ENCODE data around the gene GGA1. TPM values are rescaled to one million over a fixed set of nuclear protein-coding genes. Genes with fewer than 3 reads are reported as not detected.

Gene GGA1
- total and polyA plus RNA-seq, 9 donors = 27.4 to 46.8 (median 36.6) TPM

GRCh38 chr22:37681556-37682049 lies 73.0 kb downstream of the GGA1 start:
- 36% methylated on average over 3 of the region's 6 CpGs for WGBS (ENCODE audit: insufficient coverage)
- no peaks in the 10 kb centered on the region for H3K27me3 ChIP-seq (ENCODE audit: control insufficient read depth, insufficient read depth, low read length)
- H3K27ac ChIP-seq (ENCODE audit: low read length) = no peak overlapping the region
- no peak overlapping the region for H3K4me3 ChIP-seq (ENCODE audit: low read length)
- no peaks in the 10 kb centered on the region for H3K9me3 ChIP-seq (replicated peaks; ENCODE audit: control insufficient read depth, low read depth, low read length)
- H3K36me3 ChIP-seq (ENCODE audit: control insufficient read depth, insufficient read depth, low read length) = peaks cover 30% of the 10 kb centered on the region
- peaks cover 33% of the 10 kb centered on the region for H3K4me1 ChIP-seq (ENCODE audit: control insufficient read depth, insufficient read depth, low read length)
- peak; percentile 79 for DNase-seq

Other genes starting within 250 kb of the GGA1 start
- 0.35 TPM for gene ELFN2, start 181.4 kb upstream of the GGA1 start, total RNA-seq
- 1 to 10 TPM in 5 of 8 donors, under 1 TPM in 3; 0.67 to 2.2 (median 1.3) TPM for gene ELFN2, start 181.4 kb upstream of the GGA1 start, polyA plus RNA-seq (ENCODE audit: insufficient read depth in 1 of 8, insufficient read length in 8 of 8, low replicate concordance in 1 of 8)
- gene MFNG, start 122.5 kb upstream of the GGA1 start, total RNA-seq = 5.2 TPM
- 1 to 10 TPM; 5.0 to 10.0 (median 6.2) TPM for gene MFNG, start 122.5 kb upstream of the GGA1 start, polyA plus RNA-seq (ENCODE audit: insufficient read depth in 1 of 8, insufficient read length in 8 of 8, low replicate concordance in 1 of 8)
- 7.8 TPM for gene CARD10, start 89.4 kb upstream of the GGA1 start, total RNA-seq
- gene CARD10, start 89.4 kb upstream of the GGA1 start, polyA plus RNA-seq (ENCODE audit: insufficient read depth in 1 of 8, insufficient read length in 8 of 8, low replicate concordance in 1 of 8) = 10 to 100 TPM; 12.1 to 19.3 (median 14.4) TPM
- gene CDC42EP1, start 48.4 kb upstream of the GGA1 start, total RNA-seq = 14.9 TPM
- 10 to 100 TPM; 40.3 to 53.9 (median 50.5) TPM for gene CDC42EP1, start 48.4 kb upstream of the GGA1 start, polyA plus RNA-seq (ENCODE audit: insufficient read depth in 1 of 8, insufficient read length in 8 of 8, low replicate concordance in 1 of 8)
- 0.22 TPM for gene LGALS2, start 28.7 kb upstream of the GGA1 start, total RNA-seq
- 1 to 10 TPM in 2 of 8 donors, under 1 TPM in 6; 0.33 to 7.7 (median 0.54) TPM for gene LGALS2, start 28.7 kb upstream of the GGA1 start, polyA plus RNA-seq (ENCODE audit: insufficient read depth in 1 of 8, insufficient read length in 8 of 8, low replicate concordance in 1 of 8)
- gene SH3BP1, start 30.8 kb downstream of the GGA1 start, total RNA-seq = 5.2 TPM
- 10 to 100 TPM in 4 of 8 donors, 1 to 10 TPM in 4; 6.7 to 13.7 (median 9.4) TPM for gene SH3BP1, start 30.8 kb downstream of the GGA1 start, polyA plus RNA-seq (ENCODE audit: insufficient read depth in 1 of 8, insufficient read length in 8 of 8, low replicate concordance in 1 of 8)
- gene PDXP, start 49.9 kb downstream of the GGA1 start, total RNA-seq = 10.8 TPM
- 10 to 100 TPM; 12.5 to 17.8 (median 15.4) TPM for gene PDXP, start 49.9 kb downstream of the GGA1 start, polyA plus RNA-seq (ENCODE audit: insufficient read depth in 1 of 8, insufficient read length in 8 of 8, low replicate concordance in 1 of 8)
- 2,864 TPM for gene LGALS1, start 66.8 kb downstream of the GGA1 start, total RNA-seq
- 1,000 to 10,000 TPM; 1,526 to 2,219 (median 2,039) TPM for gene LGALS1, start 66.8 kb downstream of the GGA1 start, polyA plus RNA-seq (ENCODE audit: insufficient read depth in 1 of 8, insufficient read length in 8 of 8, low replicate concordance in 1 of 8)
- 16.2 TPM for gene NOL12, start 77.5 kb downstream of the GGA1 start, total RNA-seq
- 10 to 100 TPM; 15.8 to 18.5 (median 17.8) TPM for gene NOL12, start 77.5 kb downstream of the GGA1 start, polyA plus RNA-seq (ENCODE audit: insufficient read depth in 1 of 8, insufficient read length in 8 of 8, low replicate concordance in 1 of 8)
- 36.4 TPM for gene TRIOBP, start 88.2 kb downstream of the GGA1 start, total RNA-seq
- 10 to 100 TPM; 39.5 to 61.5 (median 53.4) TPM for gene TRIOBP, start 88.2 kb downstream of the GGA1 start, polyA plus RNA-seq (ENCODE audit: insufficient read depth in 1 of 8, insufficient read length in 8 of 8, low replicate concordance in 1 of 8)
- 7.4 TPM for gene GCAT, start 199.1 kb downstream of the GGA1 start, total RNA-seq
- 1 to 10 TPM; 4.4 to 8.3 (median 6.5) TPM for gene GCAT, start 199.1 kb downstream of the GGA1 start, polyA plus RNA-seq (ENCODE audit: insufficient read depth in 1 of 8, insufficient read length in 8 of 8, low replicate concordance in 1 of 8)
- gene GALR3, start 214.5 kb downstream of the GGA1 start, total RNA-seq = not detected
- under 1 TPM in 3 of 8 donors, not detected in 5; 0.09 to 0.14 (median 0.10) TPM for gene GALR3, start 214.5 kb downstream of the GGA1 start, polyA plus RNA-seq (ENCODE audit: insufficient read depth in 1 of 8, insufficient read length in 8 of 8, low replicate concordance in 1 of 8)
- gene ANKRD54, start 235.5 kb downstream of the GGA1 start, total RNA-seq = 9.8 TPM
- 10 to 100 TPM; 10.0 to 15.4 (median 11.7) TPM for gene ANKRD54, start 235.5 kb downstream of the GGA1 start, polyA plus RNA-seq (ENCODE audit: insufficient read depth in 1 of 8, insufficient read length in 8 of 8, low replicate concordance in 1 of 8)
- 1,312 TPM for gene EIF3L, start 240.6 kb downstream of the GGA1 start, total RNA-seq
- 1,000 to 10,000 TPM; 1,056 to 1,352 (median 1,211) TPM for gene EIF3L, start 240.6 kb downstream of the GGA1 start, polyA plus RNA-seq (ENCODE audit: insufficient read depth in 1 of 8, insufficient read length in 8 of 8, low replicate concordance in 1 of 8)